ENCODE measurements around the gene AASS.

Gene AASS

GRCh38 chr7:122161628-122162027 is 17.6 kb upstream of the AASS start:
- no peak for DNase-seq (ENCODE audit: low read depth)
- no peak overlapping the region for H3K4me3 ChIP-seq (ENCODE audit: control insufficient read depth, low read depth, low read length)
- no peak for TF ChIP-seq CTCF (conservative IDR thresholded peaks at IDR 0.05; ENCODE audit: control insufficient read depth, insufficient read depth, low read depth, low read length)

- H3K4me3 ChIP-seq (ENCODE audit: control insufficient read depth, low read depth, low read length), result no peak overlapping the region
- no peak for DNase-seq (ENCODE audit: low read depth)
- no peak for TF ChIP-seq CTCF (conservative IDR thresholded peaks at IDR 0.05; ENCODE audit: control insufficient read depth, insufficient read depth, low read depth, low read length)
Observed at GRCh38 chr7:122155566-122155965, 11.5 kb upstream of the AASS start.

GRCh38 chr7:122148878-122149277 is 4.8 kb upstream of the AASS start:
- no peak overlapping the region for H3K4me3 ChIP-seq (ENCODE audit: control insufficient read depth, low read depth, low read length)
- DNase-seq (ENCODE audit: low read depth), result no peak
- TF ChIP-seq CTCF (conservative IDR thresholded peaks at IDR 0.05; ENCODE audit: control insufficient read depth, insufficient read depth, low read depth, low read length), result no peak

GRCh38 chr7:122148081-122148480 is 4.0 kb upstream of the AASS start:
- no peak overlapping the region for H3K4me3 ChIP-seq (ENCODE audit: control insufficient read depth, low read depth, low read length)
- no peak for DNase-seq (ENCODE audit: low read depth)
- no peak for TF ChIP-seq CTCF (conservative IDR thresholded peaks at IDR 0.05; ENCODE audit: control insufficient read depth, insufficient read depth, low read depth, low read length)

GRCh38 chr7:122145937-122146645 is 2.0 kb upstream of the AASS start:
- no peak for TF ChIP-seq CTCF (conservative IDR thresholded peaks at IDR 0.05; ENCODE audit: control insufficient read depth, insufficient read depth, low read depth, low read length)
- no peak overlapping the region for H3K4me3 ChIP-seq (ENCODE audit: control insufficient read depth, low read depth, low read length)
- DNase-seq (ENCODE audit: low read depth), result no peak

GRCh38 chr7:122143376-122143750 is 686 bp downstream of the AASS start:
- no peak for TF ChIP-seq CTCF (conservative IDR thresholded peaks at IDR 0.05; ENCODE audit: control insufficient read depth, insufficient read depth, low read depth, low read length)
- peak overlapping the region; percentile 88 for H3K4me3 ChIP-seq (ENCODE audit: control insufficient read depth, low read depth, low read length)
- peak; percentile 21 for DNase-seq (ENCODE audit: low read depth)

GRCh38 chr7:122140918-122141317 is 3.1 kb downstream of the AASS start:
- no peak overlapping the region for H3K4me3 ChIP-seq (ENCODE audit: control insufficient read depth, low read depth, low read length)
- no peak for TF ChIP-seq CTCF (conservative IDR thresholded peaks at IDR 0.05; ENCODE audit: control insufficient read depth, insufficient read depth, low read depth, low read length)
- no peak for DNase-seq (ENCODE audit: low read depth)

Measured in fibroblast of mammary gland (primary cell).